HG03432 (cell line): ENCODE data around the gene MFAP3L.
"Not testable (repeated sequence)": the region's sequence is repeated elsewhere in the genome, so short reads cannot be mapped to it uniquely, and the experiment has no call there.

Experiments
- ATAC-seq: cut with Tn5 transposase; IDR thresholded peaks from one replicate; pipeline ENCODE4 v1.9.1; 2021; ENCODE audit warnings: mild to moderate bottlenecking, moderate library complexity; ENCODE audit not compliant: unreplicated experiment

MFAP3L gene

DNA sequence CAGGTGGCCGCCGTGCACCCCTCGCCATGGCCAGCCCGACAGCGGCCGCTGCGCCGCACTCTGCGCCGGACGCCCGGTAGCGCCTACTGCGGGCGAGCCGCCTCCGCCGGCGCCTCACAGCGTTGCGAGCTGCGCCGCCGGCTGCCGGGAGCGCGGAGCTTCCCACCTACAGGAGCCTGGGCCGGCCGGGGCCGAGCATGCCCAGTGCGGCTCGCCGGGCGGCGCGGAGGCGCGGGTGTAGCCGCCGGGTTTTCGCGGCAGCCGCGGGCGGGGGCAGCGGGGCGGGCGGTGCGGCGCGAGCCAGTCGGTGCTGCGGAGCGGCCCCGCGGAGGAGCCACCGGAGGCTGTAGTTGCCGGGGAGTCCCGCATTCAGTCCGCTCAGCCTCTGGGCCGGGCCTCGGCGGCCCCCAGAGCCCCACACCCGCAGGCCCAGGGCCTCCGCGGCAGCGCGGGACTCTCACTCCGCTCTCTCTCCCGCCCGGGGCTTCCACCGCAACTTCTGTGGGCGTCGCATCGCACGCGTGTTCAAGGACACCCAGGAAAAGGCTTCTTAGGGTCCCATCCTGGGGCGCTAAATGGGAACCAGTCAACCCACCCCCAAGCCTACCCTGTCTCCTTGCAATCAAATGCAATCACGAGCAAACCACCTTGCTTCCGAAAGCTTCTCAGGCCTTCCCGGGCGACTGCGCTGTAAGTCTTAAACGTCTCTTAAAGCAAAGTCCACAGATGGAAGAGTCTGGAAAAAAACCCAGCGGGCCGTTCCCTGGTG, at the start of gene MFAP3L:
Gene MFAP3L, minus strand, starts transcription at position 143 of the 769 bp plus-strand sequence. CDS start 20,518 bp downstream, outside the sequence.
- peak; percentile 89 for ATAC-seq

DNA sequence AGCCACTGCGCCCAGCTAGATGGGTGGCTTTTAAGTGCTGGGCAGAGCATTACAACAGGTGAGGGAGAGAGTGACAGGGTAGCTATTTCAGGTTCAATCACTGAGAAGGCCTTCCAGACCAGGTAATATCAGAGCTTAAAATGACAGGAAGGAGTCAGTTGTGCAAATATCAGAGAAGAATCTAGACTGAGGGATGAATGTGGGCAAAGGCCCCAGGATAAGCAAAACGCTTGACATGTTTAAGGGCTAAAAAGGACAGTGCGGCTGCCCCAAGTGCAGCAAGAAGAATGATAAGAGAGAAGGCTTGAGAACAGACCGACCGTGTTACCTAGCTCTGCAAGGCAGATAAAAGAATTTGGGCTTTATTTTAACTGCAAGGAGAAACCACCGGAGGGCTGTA, 45.0 kb upstream of the MFAP3L start:
- ATAC-seq, result no peak

DNA sequence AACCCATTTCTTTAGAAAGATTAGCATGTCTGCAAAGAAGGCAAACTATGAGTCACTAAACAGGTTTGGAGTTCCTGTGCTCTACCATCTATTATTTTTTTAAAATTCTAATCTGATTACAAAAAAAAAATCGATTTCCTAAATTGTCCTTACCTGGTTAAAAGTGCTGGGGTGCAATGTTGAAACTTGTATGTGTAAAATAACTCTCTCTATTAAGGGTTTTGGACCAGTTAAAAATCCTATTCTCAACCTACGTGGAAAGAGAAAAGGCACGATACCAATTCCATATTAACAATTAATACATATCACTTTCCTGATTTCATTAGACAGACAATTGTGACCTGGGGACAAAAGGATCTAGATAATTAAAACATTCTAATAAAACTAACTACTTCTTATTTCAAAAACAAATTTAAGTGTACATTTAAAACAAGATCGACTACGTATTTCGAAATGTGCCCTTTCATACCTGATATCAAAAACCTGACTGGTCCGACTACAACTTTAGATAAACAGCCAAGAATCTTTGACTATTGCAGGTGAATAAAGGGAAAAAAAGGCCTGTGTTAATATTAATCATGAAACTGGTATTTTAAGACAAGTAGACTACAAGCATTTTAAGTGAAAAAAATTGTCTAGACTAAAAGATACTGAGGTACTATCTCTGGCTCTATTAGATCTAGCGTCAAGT, 42.4 kb upstream of the MFAP3L start:
- no peak for ATAC-seq

DNA sequence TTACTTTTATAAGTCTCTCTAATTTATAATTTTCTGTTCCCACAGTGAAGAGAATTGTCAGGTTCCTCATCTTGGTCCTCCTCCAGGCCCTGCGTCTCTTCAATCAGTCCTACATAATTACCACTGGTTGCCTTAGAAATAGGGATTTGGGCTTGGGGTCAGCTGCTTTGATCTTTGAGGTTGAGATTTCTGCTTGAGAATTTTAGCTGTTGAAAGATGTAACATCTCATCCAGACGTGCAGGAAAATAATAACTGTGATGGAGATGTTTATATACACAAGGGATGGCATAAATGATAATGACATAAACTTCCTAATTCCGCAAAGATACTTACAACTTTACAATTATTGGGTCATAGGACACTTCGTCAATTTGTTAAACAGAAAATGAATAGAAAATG, 33.2 kb upstream of the MFAP3L start:
- no peak for ATAC-seq

DNA sequence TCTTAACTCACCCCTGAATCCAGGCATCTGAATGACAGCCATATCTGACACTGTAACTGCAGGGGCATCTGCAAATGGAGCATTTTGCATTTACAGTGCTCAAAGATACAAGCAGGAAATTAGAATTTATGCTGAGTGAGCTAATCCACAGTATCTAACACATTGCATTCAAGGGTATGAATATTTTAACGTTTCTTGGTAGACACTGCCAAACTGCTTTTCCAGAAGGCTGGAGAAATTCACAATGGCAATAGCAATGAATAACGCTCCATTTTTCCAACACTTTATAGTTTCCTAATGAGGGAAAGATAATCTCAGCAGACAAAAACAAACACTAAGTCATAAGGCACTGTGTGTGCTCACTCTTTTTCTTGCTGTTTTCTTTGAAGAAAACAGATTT, 32.6 kb upstream of the MFAP3L start:
- ATAC-seq, result no peak

DNA sequence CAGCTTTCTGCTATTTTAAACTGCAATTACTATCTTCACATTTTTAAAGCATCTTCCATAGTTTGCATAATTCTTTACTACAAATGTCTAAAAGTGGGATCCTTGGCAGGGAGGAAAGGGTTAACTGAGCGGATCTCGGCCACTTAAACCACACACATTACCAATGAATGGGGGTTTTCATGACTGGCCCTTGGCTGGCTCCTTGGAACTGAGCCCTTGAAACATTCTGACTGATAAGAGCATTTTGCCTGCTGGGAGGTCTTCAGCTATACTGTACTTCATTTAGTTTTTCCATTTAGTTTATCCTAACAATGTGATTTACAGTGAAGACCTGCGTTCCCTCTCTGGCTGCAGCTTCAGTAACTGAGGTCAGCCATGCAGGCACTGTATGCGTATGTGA, 31.7 kb upstream of the MFAP3L start:
- ATAC-seq, result no peak

DNA sequence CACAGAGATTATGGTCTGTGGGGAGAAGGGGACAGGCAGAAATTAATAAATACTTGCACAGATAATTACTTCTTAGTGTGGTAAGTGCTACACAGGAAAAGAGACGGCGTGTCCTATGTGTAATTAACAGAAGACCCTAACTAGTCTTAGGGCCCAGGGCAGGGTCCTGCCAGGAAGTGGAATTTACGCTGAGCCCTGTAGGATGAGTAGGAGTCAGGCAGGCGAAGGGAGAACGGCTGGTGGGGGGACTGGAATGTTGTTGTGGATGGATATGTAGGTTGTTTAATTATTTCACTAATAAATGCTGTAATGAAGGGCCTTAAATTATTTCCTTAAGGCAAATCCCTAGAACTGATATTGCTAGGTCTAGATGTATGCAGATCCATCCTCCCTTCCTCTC, 26.7 kb upstream of the MFAP3L start:
- ATAC-seq, result no peak

DNA sequence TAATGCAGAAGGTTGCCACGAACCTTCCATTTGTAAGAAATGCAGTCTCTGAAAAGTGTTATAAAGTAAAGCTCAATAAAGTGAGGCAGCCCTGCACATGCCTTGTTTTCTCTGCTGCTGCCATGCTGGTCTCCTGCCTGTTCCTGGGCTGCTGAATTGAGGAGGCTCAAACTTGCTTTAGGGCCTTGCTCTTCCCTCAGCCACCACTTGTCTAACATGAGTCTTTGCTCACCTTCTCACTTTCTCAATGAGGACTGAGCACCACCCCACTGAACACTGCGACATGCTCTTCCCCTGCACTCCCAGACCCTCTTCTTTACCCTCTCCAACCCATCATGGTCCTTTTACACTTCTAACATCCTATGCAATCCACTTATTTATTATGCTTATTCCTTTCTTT, 25.2 kb upstream of the MFAP3L start:
- ATAC-seq, result no peak

DNA sequence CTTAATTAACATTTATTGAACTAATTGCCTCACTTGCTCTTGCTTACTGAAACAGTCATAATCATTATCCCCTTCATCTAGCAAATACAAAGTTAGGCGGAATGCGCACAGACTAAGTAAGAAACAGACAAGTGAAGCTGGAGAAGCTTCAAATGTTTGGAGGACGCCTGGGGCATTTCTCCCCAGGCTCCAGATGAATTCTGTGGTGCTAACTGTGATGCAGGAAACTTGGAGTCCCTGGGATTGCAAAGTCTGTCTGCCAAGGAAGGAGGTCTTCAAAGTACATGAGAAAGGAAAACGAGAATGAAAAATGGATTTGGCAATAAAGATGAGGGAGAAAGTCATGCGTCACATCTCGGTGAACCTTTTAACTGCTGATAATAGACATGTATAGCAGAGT, 23.6 kb upstream of the MFAP3L start:
- no peak for ATAC-seq

DNA sequence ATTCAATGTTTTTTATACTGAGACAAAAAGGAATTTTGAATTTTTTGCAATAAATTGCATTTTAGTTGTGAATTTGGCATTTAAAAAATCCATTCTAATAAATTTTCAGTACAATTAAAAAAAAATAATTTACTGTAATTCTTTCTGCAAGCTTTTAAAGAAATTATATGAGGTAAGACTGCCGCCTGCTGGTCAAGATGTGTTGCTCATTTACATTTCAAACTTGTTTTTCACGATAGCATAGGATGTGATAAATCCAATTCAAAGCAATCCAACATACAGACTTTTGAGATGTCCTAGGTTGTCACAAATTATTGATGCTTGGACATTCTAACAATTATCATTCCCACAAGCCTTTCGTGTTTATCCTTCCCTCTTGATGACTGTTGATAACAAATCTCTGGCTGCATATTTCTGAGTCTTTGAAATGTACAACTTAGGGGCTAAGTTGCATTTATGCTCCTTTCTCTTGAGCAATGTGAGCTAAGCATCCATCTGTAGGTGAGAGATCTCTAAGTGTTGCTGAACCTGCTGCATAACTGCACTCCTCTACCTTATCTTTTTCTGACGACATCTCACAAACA, 21.7 kb upstream of the MFAP3L start:
- peak; percentile 51 for ATAC-seq

DNA sequence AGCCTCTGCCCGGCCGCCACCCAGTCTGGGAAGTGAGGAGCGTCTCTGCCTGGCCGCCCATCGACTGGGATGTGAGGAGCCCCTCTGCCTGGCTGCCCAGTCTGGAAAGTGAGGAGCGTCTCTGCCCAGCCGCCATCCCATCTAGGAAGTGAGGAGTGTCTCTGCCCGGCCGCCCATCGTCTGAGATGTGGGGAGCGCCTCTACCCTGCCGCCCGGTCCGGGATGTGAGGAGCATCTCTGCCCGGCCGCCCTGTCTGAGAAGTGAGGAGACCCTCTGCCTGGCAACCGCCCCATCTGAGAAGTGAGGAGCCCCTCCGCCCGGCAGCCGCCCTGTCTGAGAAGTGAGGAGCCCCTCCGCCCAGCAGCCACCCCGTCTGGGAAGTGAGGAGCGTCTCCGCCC, 20.0 kb upstream of the MFAP3L start:
- ATAC-seq, result not testable (repeated sequence)

DNA sequence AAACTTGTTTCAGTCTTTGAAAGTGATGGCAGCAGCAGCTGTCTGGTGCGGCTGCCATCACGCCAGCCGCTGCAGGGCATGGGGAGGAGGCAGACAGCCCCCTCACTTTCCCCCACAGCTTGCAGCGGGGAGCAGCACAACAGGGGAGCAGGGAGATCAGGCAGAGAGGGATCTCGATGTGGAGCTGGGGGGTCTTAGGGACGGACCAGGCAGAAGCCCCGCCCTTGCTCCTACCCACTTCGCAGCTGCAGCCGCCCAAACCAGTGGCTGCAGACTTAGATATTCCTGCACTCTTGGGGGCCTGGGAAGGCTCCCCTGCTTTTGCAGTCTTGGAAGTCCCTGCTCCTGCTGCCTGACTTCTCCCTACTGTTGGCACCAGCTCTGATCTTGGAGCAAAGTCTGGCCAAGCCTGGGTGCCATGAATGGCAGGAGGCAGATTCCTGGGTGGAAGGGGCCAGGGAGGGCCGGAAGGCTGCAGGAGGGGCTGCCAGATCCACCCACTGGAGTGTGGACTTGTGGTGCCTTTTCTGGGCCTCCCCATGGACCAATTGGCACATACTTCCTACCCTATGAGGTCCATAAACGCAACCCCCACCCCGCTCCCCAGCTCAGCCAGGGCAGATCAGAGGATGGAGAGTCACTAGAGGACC, 14.0 kb upstream of the MFAP3L start:
- no peak for ATAC-seq

DNA sequence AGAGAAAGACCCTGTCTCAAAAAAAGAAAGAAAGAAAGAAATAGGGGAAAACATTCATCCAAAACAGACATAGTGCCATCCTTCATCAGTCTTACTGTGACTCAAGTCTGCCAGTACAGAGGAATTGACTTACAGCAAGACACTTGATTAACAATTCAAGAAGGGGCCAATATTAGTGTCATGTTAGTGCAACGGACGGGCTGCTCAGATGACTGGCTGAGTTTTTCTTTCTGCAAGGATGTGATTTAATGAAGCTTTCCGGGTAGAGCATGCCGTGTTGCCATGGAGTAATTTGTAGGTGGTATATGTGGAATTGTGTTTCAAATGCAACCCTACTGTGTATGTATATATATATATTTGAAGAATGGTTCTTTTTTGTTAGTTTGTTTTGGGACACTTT, 12.6 kb upstream of the MFAP3L start:
- no peak for ATAC-seq

DNA sequence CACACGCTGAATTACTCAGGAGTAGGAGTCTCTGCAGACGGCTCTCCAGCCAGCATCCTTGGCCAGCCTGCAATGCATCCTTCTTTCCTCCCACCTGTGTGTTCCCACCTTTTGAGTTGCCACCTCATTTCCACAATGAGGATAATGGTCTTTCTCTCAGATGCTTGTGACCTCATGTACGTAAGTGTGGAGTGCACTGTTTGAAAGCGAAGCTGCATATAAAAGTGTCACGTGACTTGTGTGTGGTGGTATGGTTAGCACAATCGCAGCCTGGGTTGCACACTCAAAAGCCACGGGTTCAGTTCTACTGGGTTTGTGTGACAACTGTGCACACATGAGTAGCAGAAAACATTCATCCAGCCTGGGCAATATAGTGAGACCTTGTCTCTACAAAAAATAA, 12.0 kb upstream of the MFAP3L start:
- ATAC-seq, result no peak

DNA sequence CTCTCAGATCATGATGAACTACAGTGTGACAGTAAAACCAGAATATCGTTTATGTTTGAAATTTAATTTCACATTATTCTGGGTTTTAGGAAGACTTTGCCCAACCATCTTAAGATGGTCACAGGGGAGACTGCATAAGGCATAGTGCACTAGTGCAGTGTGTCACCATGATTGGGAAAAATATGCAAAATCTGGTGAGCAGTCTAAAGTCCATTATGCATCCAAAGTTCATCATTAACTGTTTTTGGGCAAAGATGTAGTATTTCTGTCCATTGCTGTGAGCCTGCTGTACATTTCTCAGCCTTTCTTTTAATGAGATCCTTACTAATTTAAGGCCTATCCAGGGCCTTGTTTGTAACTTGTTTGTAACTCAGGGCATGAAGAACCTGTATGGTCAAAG, 11.3 kb upstream of the MFAP3L start:
- no peak for ATAC-seq

DNA sequence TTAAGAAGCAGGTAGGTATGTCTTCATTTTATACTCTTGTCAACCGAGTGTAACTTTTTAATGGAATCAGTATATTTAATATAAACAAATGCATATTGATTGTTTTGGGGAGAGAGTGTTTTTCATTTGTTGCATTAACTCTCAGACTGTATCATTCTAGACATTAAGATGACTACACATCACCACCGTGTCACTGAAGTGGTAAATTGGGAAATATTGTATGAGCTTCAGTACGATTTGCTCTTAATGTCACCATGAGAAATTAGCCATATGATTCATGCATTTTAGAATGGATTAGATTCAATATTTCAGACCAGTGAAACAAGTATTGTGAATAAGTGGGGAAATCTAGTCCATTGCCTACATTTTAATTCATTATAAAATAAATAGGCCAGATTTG, 9.7 kb upstream of the MFAP3L start:
- ATAC-seq, result no peak

DNA sequence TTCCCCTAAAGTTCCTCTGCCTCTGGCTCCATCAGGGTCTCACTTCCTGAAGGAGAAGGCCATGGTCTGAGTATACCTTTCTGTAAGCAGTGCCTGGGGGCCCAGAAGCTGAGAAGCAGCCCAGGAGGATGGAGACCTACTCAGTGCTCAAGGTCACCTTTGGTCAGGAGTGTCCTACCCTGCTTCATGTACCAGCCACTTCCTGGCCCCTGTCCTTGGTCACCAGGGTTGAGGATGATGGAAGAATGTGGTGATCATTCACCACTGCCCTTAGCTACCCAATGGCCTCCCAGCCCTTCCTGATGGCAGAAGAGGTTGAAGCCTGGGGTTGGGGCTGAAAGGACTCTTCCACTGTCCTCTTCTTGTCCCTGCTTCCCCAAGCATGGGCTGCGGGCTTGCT, 9.0 kb upstream of the MFAP3L start:
- no peak for ATAC-seq

DNA sequence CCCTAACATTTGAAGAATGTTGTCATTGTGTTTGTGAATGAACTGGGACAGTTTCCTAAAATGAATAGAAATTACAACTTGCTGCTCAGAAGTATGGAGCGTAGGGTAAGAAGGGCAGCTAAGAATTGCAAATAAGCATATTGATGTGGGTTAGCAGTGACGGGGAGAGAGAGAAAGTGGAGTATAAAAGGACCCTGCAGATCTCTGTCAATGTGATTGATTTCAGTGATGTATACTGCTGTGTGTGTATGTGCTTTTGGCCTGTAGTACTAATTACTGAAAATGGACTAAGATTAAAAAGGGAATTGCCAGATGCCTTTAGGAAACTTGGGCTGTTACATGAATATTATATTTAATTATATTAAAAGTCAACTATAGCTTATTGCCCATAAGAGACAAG, 7.8 kb upstream of the MFAP3L start:
- no peak for ATAC-seq

DNA sequence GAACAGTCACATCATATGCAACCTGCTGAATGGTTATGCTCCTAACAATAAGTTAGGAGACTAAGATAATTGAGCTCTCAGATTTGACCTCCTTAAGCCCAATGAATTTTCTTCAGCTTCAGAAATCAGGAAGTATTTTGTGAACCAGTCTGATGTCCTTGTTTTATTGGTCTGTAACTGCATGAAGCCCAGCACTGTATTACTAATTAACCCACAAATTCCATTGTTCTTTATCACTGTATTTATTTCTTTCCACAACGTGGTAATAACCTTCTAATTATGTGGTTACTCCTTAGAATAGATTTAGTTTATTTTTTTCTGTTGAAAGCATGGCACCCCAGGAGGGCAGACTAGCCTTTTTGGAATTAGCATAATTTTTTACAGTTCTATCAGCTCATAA, 3.9 kb upstream of the MFAP3L start:
- no peak for ATAC-seq

DNA sequence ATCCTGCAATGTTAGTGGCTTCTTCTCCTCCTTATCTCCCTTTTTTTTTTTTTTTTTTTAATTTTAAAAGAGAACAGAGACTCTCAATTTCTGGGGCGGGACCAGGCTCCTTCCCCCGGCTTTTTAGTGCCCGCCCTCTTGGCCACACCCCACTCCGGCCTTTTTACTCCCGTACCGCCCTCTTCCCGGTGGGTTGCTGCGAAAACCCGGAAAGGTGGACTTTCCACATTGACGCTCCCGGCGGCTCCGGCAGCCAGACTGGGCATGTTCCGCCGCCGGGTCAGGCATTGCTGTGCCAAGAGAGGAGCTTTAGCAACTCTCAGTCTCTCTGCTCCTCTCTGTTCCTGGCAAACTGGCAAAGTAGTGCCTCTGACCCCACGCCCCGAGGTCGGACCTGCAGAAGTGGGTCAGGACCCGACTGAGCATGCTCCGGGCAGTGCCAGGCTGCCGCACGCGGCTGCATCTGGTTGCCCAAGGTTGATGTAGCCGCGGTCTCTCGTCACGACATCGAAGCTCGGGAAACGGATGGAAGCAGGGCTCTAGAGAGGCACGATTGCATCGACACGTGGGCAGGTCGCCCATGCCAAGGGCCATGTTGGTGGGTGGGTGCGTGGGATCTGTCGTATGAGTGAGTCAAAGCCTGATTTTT, 1.1 kb upstream of the MFAP3L start:
- ATAC-seq, result peak; percentile 74

DNA sequence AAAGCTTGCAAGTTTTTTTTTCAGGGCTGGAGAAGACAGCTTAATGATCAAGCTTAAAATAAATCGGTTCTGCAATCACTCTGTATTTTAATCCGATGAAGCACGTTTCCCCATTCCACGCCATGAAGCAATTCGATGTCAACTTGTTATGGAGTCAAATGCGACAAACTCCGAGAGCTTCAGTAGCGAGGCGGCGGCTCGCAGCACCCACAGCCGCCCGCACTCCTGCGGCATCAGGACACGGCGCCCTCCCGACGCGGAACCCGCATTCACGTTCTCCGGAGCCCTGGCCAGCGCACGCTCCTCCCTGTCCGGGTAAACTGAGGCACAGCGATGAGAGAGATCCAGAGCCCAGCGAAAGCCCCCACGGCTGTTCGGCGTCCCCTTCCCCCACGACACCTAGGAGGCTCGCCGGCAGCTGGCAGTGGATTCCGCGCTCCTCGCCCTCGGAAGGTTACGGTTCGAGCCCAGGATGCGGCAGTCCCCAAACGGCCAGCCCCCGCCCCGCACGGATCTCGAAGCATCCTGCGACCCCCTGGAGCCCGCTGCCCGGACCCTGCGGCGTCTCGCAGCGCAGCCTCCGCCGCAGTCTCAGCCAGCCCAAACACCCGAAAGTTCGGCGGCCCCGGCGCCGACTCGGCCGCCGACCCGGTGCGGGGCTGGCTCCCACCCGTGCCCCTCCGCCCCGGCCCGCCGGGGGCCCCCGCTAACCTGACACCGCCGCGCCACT, 507 bp downstream of the MFAP3L start:
- no peak for ATAC-seq
